NK-92 (cell line): Measurements from ENCODE around the gene C1orf198.

Experiments used
- DNase-seq: peaks from one replicate; lab custom pipeline; 2025; ENCODE audit not compliant: unreplicated experiment; lab: John Stamatoyannopoulos, UW

C1orf198 gene, protein sequence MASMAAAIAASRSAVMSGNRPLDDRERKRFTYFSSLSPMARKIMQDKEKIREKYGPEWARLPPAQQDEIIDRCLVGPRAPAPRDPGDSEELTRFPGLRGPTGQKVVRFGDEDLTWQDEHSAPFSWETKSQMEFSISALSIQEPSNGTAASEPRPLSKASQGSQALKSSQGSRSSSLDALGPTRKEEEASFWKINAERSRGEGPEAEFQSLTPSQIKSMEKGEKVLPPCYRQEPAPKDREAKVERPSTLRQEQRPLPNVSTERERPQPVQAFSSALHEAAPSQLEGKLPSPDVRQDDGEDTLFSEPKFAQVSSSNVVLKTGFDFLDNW

GRCh38 chr1:230867903-230868735 lies at the start of gene C1orf198:
Gene C1orf198, minus strand, starts transcription at chr1:230868521. Its CDS starts 9 bp downstream, at chr1:230868512.
- DNase-seq = peak; percentile 11

GRCh38 chr1:230917284-230918135 lies 49.2 kb upstream of the C1orf198 start:
- no peak for DNase-seq

GRCh38 chr1:230916587-230917283 lies 48.4 kb upstream of the C1orf198 start:
- DNase-seq = no peak

GRCh38 chr1:230915078-230915477 lies 46.8 kb upstream of the C1orf198 start:
- DNase-seq = no peak

DNA sequence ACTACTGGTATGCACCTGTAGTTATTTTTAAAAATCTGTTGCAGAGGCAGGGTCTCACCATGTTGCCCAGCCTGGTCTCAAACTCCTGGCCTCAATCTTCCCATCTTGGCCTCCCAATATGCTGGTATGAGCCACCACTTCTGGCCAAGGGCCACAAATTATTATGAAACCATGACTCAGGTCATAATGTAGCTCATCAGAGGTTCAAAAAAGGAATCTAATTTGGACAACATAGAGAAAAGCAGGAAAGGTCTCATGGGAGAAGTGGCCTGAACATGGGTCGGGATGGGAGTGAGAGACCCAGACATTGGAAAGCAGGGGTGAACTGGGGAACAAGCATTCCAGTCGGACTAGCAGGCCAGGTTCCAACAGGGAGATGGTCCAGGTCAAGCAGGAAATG lies 45.2 kb upstream of the C1orf198 start:
- DNase-seq = no peak

- no peak for DNase-seq
Observed at GRCh38 chr1:230910755-230911117, 42.4 kb upstream of the C1orf198 start.

DNA sequence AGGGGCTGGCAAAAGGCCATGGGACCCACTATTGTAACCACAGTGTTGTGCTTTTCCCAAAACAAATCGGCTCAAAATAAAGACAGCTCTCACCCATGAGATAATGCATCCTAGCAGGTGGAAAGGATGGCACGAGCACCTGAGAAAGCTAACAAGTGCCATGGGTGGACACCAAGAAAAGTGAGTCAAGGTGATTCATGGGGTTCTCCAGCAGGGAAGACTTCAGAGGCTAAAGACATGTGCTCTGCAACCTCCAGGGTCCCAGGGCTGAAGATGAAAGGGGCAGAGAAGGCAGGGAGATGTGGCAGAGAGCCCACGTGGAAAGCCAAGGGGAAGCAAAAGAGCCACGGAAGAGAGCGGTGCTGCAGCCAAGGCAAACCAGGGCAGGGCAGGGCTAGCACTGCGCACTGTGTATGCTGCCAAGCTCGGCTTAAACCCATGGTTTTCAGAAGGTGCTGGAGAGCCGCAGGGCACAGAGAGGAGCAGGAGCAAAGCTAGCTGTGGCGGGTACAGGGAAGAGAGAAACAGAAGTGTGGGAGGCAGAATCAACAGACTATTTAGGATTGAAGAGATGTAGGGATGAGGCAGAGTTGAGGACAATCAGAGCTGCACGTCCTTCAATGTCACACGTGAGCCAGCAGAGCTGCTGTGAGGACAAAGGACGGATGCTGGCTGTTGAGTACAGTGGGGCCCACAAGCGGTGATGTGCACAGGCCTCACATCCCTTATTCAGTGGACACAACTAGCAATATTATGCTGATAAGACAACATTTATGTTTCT lies 41.8 kb upstream of the C1orf198 start:
- DNase-seq = no peak

DNA sequence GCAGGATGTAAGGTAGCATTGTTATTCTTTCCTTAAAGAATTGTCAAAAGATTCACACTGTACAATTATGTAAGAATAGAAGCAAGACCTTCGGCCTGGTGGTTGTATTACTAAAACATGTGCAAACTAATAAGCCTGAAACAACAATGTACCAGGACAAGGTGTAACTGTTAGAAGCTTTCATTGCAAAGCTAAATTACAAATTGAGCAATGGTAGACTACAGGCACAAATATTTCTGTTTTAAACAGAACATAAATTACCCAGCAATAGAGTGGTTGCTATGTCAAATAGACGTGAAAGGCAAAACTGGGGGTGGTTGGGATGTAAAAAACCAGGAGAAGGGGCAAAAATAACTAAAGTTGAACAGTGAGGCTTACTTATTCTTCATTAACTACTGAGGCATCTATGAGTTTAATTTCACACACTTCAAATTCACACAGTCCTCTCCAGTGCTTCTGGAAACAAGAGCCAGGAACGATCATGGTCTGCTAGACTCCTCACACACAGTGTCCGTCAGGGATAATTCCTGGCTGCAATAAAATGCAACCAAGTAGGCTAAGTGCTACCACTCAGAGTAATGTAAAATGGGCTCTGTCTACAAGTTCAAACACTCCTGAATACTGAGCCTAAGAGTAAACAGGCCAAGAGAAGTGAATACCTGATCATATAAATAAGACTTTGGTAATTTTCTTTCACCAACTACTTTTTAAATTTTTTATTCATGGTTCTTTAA lies 39.3 kb upstream of the C1orf198 start:
- no peak for DNase-seq

- DNase-seq = no peak
Observed at GRCh38 chr1:230906226-230906625, 37.9 kb upstream of the C1orf198 start.

DNA sequence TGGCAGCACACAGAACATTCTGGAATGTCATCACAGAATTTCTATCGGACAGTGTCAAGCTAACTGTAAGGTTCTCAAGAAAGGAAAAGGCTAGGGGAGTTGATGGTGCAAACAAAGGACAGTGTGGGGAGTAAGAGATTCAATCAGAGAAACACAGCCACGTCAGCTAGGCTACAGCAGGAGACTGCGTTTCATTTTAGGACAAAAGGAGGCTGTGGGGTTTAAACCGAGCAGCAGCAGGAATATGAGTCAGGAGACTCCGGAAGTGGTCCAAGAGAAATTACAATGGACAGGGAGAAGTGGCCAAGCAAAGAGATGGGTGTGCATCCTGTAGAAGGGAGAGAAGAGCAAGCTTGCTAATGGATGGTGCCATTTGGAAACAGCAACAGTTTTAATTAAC lies 37.4 kb upstream of the C1orf198 start:
- DNase-seq = no peak

GRCh38 chr1:230902349-230902923 lies 34.1 kb upstream of the C1orf198 start:
- no peak for DNase-seq

- DNase-seq = no peak
Observed at GRCh38 chr1:230901671-230902070, 33.4 kb upstream of the C1orf198 start.

- DNase-seq = no peak
Observed at GRCh38 chr1:230900984-230901383, 32.7 kb upstream of the C1orf198 start.

GRCh38 chr1:230899841-230900251 lies 31.5 kb upstream of the C1orf198 start:
- DNase-seq = no peak

- DNase-seq = no peak
Observed at GRCh38 chr1:230898748-230899147, 30.4 kb upstream of the C1orf198 start.

- DNase-seq = no peak
Observed at GRCh38 chr1:230898144-230898543, 29.8 kb upstream of the C1orf198 start.

DNA sequence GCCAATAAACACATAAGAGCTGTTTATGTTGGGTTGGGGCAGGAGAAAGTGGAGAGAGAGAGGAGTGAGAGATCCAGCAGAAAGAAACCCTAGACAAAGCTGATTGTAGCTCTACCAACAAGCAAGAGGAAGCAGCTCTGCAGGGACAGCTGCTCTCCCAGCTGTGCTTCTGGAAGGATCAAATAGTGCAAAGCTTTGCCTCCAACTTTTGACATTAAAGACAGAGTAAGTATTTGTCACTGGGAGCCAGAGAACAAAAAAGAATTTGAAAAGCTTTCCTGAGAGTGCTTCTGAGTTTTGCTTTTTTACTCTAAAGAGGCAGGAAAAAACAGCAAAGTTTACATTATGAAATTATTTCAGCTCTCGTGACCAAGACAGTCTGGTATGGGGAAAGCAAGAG lies 28.5 kb upstream of the C1orf198 start:
- DNase-seq = no peak

DNA sequence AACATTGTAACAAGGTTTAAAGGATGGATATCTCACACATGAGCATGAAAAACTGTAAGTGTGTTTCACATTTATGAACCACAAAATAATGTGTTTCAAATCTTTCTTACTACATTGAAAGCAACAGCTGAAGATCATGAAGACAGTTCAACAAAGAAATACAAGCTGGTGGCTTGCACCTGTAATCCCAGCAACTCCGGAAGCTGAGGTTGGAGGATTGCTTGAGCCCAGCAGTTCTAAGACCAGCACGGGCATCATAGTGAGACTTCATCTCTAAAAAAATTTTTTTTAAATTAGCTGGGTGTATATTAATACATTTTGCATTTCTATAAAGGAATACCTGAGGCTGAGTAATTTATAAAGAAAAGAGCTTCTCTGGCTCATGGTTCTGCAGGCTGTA lies 27.1 kb upstream of the C1orf198 start:
- no peak for DNase-seq

DNA sequence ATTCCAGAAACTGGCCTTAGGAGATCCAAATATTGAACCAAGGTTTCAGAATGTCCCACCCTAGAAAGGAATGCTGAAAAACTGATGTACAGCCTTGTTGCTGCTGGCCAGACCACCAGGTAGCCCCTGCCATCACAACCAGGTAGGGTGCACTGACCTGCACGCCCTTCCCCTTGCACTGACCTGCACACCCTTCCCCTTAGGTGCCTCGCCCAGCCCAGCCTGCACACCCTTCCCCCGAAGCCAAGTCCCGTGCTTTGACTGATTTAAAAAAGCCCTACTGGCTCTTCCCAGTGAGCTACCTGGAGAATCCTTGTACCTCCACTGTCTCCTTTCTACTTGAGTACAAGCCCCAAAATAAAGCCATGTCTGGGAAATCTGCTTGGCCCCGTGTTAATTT lies 26.3 kb upstream of the C1orf198 start:
- no peak for DNase-seq
